ENCODE measurements around the gene ETV5.

Gene ETV5

DNA sequence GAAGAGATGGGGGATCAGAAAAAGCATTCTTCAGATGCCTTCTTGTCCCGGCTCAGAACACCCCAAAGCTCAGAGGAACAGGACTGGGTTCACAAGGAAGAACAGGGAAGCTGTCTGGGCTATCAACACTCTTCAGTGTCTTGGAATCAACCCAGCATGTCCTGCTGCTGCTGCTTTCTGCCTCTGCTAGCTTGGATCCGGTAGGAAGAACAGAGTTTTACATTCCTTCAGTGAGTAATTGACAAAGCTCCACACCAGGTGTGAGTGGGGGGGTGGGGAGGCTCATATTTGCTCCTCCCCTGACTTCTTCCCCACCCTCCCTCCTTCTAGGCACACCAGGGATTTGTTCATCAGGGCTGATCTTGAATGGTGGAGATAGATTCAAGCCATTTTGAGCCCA, 13.1 kb upstream of the ETV5 start:
- DNase-seq = no peak

DNA sequence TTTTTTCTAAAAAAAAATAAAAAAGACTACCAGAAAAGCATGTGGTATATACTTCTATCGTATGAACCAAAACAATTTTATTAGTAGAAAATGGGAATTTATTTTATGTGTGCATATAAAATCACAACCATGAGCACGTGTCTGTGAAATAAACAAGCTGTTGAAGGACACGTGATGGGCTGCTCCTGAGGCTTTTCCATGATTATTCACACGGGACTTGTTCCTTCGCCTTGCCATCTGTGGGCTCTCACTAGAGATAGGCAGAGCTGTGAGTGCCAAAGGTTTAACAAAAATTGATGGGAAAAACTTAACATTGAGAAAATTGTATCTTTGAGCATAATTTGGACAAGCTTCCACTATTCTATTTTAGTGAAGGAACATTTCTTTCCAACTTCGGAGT, 12.4 kb upstream of the ETV5 start:
- DNase-seq = no peak

GRCh38 chr3:186119499-186119898, 10.6 kb upstream of the ETV5 start:
- no peak for DNase-seq

DNA sequence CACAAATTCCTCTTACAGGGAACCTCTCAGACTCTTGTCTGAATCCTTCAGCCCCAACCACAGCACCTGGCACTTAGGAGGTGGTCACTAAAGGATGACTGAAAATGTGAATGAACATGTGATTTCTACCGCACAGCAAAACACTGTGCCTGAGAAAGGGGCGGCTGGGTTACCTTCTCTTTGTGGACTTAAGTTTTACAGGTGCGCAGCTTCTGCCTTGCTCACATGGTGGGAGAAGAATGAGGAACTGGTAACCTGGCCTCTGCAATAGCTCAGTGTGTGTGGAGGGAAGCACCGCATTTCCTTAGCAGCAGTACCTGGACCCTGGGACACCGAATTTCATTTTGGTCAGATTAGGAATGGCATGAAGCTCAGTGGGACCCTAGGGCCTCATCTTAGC, 9.8 kb upstream of the ETV5 start:
- DNase-seq = no peak

DNA sequence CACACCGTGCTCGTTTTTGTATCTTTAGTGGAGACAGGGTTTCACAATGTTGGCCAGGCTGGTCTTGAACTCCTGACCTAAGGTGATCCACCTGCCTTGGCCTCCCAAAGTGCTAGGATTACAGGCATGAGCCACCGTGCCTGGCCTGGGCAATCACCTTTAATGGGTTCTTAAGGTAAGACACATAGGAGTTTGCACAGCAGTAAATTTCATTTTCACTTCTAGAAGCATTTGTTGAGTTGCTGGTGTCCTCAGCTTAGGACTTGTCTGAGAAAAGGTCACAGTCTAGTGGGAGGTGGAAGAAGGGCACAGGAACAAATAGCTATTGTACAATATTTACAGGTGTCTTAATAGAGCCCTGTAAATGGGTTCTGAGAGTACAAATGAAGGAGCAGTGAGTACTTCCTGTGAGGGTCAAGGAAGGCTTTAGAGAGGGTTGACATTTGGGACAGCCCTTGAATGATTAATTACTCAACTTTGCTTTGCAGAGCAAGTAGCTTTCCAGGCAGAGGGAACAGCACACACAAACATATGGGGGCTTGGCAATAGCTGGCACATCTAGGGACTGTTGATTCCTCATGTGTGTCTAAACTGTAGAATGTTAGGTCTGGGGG, 8.7 kb upstream of the ETV5 start:
- no peak for DNase-seq

GRCh38 chr3:186115239-186115996, 6.5 kb upstream of the ETV5 start:
- DNase-seq = no peak

GRCh38 chr3:186110975-186111974, 2.4 kb upstream of the ETV5 start:
- no peak for DNase-seq

- DNase-seq = no peak
Observed at GRCh38 chr3:186109897-186110803, 1.3 kb upstream of the ETV5 start.

DNA sequence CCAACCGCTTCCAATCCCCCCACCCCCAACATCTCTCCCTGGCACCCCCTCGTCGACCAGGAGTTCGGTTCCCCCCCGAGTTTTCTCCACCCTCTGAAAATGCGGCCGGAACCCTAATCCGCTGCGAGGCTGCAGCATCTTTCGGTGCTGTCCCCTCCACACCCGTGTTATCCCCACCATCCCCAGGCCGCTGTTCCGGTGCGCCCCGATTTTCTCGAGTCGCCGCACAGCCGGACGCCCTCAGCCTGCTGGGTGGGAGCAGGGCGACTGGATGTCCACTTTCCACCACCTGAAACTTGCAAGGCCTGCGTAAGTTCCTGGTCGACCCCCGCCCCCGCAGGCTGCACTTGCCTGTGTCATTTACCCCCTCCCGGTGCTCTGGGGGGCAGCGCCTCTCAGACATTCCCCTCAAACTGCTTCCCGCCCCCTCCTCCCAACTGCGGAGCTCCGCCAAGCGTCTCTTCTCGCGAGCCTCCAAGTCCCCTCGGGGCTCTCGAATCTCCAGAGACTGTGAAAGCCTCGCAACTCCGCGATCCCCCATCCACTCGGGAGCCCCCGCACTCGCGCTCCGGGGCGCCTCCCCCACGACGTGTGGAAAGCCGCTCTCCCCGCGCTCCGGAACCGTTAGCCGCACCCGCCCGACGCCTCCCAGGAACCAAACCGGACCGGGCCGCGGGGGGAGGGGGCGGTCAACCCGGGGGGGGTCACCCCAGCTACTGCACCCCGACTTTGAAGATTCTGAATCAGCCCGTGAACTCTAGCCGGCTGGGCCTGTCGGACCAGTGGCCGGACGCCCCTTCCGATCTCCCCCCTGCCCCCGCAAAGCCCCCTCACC, 566 bp downstream of the ETV5 start:
- no peak for DNase-seq

DNA sequence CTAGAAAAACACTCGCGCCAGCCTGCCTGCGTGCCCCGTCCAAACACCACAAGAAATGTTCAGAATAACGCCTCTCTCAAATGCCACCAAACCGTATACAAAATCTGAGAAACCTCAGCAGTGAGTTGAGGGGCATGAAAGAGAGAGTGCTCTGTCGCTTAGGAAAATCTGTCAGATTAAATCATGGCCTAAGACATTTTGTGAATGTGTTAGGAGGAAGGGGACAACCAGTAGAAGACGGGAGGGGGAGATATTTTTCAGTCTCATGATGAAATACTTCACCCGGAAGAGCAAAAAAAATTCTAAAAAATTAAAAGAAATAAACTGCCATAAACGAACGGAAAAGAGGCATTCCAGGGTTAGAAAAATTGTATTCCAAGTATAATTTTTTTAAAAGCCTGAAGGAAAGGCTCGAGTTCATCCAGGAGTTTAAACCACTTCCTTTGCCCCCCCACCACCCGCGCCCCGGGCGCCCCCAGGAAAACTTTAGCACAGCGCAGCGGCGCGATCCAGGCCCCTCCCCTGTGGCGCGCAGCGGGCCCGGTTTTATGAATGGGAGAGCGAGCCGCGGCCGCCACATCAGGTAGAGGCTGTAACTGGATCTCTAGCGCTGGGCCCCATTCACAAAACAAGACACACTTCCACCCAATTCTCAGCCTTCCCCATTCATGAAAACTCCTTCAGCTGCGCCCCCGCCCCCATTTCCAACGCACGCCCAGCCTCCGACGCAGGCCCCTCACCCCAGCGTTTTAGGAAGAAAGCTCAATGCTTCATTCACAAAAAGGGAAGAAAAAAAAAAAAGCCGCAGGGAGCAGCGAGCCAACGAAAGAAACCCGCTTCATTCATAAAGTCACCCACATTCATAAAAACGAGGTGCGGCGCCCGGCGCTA, 1.4 kb downstream of the ETV5 start:
- DNase-seq = no peak

GRCh38 chr3:186105543-186105942, 3.3 kb downstream of the ETV5 start:
- no peak for DNase-seq

DNA sequence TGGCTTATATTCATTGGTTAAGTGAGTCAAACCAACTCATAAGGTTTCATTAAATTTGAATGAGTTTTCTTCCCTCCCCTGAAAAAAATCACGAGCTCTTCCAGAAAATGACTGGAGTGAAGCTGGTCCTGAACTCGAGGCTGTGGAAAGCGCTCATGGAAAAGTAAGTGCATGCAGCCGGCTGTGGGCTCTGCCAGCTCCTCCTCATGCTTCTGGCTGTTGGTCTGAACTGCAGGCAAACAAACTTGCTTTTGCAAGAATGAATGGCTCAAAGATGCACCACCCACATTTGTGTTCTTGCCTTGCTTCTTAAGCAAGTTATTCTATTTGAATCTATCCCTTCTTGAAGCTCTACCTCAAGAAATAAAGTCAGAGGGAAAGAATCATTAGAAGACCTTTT, 6.2 kb downstream of the ETV5 start:
- no peak for DNase-seq

DNA sequence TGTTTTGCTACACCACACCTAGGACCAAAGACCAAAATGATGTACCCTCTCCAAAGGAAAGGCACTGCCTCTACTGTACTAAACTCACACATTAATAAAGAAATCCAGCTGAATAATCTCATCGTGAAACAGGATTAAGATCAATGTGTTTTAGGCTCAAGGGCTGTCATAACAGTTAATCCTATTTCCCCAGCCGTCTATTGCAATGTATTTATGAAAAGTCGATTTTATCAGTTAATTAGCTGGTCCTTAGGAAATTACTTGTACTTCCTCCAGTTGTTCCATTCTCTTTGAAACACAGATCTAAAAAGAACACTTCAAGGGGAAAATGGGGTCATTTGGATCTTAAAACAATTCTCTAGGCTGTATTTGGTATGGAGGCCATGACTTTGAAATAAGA, 8.5 kb downstream of the ETV5 start:
- DNase-seq = no peak

GRCh38 chr3:186099178-186099577, 9.7 kb downstream of the ETV5 start:
- no peak for DNase-seq

- no peak for DNase-seq
Observed at GRCh38 chr3:186098740-186099139, 10.1 kb downstream of the ETV5 start.

DNA sequence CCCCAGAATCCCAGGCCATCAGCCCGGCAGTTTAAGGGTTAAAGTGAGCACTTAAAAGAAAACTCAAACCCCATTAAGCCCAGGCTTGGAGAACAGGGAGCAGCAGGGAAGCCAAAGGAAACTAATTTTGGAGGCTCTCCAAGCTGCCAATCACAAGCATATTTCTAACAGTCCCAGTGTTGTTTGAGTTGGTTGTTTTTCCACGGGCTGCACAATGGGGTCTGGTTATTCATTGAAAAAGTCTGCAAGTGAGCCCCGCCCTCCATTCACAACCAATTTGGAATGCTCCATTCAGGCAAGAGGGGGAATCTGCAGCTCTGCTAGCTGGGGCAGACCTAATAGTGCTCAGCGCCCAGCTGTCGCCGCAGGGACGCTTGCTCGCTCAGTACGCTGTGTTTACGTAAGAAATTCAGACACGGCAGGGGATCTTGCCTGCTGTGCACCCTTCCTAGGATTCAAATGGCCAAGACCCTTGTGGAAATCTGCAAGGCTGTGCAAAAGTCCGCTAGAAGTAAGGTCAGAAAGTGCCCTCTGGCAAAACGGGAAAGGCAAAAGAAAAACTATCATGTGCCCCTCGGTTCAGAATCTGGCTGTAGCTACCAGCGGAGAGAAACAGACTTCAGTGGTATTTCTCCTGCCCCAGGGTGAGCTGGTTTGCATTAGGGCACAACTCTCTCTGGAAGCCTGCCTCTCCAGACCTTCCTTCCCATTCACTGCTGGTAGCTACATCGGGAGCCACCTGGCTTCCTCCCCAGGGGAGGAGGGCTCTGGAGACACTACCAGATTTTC, 11.0 kb downstream of the ETV5 start:
- DNase-seq = no peak

DNA sequence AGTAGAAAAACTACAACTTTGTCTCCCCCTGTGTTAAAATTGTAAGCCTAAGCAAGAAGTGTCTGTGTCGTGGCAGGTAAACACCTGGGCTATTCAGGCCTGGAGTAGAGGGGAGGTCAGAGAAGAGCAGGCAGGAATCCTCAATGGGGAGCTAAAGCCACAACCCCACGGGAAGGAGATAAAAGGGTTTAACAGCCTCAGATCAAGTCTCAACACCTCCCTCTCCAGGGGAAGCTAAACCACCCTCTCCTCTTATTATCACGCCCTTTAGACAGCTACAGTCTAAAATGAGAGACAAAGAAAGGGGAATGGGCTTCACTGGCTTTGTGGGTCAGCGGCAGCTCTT, 11.6 kb downstream of the ETV5 start:
- DNase-seq = no peak

GRCh38 chr3:186096290-186096689, 12.6 kb downstream of the ETV5 start:
- no peak for DNase-seq

- no peak for DNase-seq
Observed at GRCh38 chr3:186095561-186096081, 13.3 kb downstream of the ETV5 start.

Measured in activated CD4-positive, alpha-beta T cell treated with anti-CD3 and anti-CD28 coated beads, Interleukin-2, amount 50 U/mL, for 4 hours (primary cell).